ENCODE measurements around the gene ECT2L. TPM values are rescaled to one million over a fixed set of nuclear protein-coding genes. Genes with fewer than 3 reads are reported as not detected.

The ECT2L gene
- total and polyA plus RNA-seq, 2 experiments from 2014 or later, result 0.03 to 0.15 TPM

- TF ChIP-seq ZNF462 (CRISPR knock-in tag; IDR thresholded peaks at IDR 0.05) (no peak), JUNB (IDR thresholded peaks at IDR 0.05; ENCODE audit: unreplicated experiment) (no peak), ZNF331 (CRISPR knock-in tag; IDR thresholded peaks at IDR 0.05; ENCODE audit: low read depth) (no peak)
Observed at GRCh38 chr6:138882369-138883017, 86.6 kb downstream of the ECT2L start (continued).

- Histone ChIP-seq H3K9me2 (ENCODE audit: insufficient read depth) (peaks cover 5% of the 10 kb centered on the region; the same call in 1 of the 2 replicates), H4K20me1 (replicated peaks; ENCODE audit: insufficient read depth) (no peaks in the 10 kb centered on the region), H3K4me2 (no peak overlapping the region), H2AFZ (no peak overlapping the region), H3K4me3 (no peak overlapping the region), H3K4me1 (ENCODE audit: insufficient read depth) (no peaks in the 10 kb centered on the region), H3F3A (replicated peaks; ENCODE audit: low read depth) (no peaks in the 10 kb centered on the region), H3K27me3 (ENCODE audit: insufficient read depth) (no peaks in the 10 kb centered on the region), H3K79me2 (replicated peaks; ENCODE audit: insufficient read depth) (no peaks in the 10 kb centered on the region), H3K36me3 (ENCODE audit: insufficient read depth) (no peaks in the 10 kb centered on the region), H3K27ac (ENCODE audit: low read depth) (no peak overlapping the region)
- H3K27me3 Mint-ChIP-seq (ENCODE audit: insufficient read depth, low read depth, poor library complexity), result peaks cover 2% of the 10 kb centered on the region
- no peaks in the 10 kb centered on the region for H3K4me1 Mint-ChIP-seq
- H3K27ac Mint-ChIP-seq, result no peak overlapping the region
- DNase-seq (ENCODE audit: low spot score), result peak; percentile 32
- H3K4me3 Mint-ChIP-seq, result no peak overlapping the region
- H3K36me3 Mint-ChIP-seq (ENCODE audit: low read depth), result no peaks in the 10 kb centered on the region
- peak; percentile 56; the same call in 2 of the 3 replicates for ATAC-seq
- H3K9me3 Mint-ChIP-seq, result peaks cover 6% of the 10 kb centered on the region; the same call in 1 of the 3 replicates
- no peak for TF ChIP-seq STAT1 (IDR thresholded peaks at IDR 0.05; ENCODE audit: unreplicated experiment)
- TF ChIP-seq POLR2AphosphoS5 (IDR thresholded peaks at IDR 0.05; ENCODE audit: low read depth), result no peak
- TF ChIP-seq EZH2 (IDR thresholded peaks at IDR 0.05; ENCODE audit: low read depth, unreplicated experiment), result no peak
- TF ChIP-seq ETS1 (IDR thresholded peaks at IDR 0.05), result no peak
- TF ChIP-seq ZNF462 (CRISPR knock-in tag; IDR thresholded peaks at IDR 0.05), result no peak
Observed at GRCh38 chr6:138885156-138885819, 89.4 kb downstream of the ECT2L start.
